C4-2B (cell line): ENCODE data around the gene FOXRED2.

Experiments used
- CTCF ChIP-seq: fragments of 450-650 bp; conservative IDR thresholded peaks from 2 replicates; pipeline ENCODE4 v1.5.1; 2017; ENCODE audit warnings: mild to moderate bottlenecking
- ZFX ChIP-seq: fragments of 450-650 bp; IDR thresholded peaks from 2 replicates; pipeline ENCODE4 v1.6.1; 2017

- no peak for TF ChIP-seq CTCF
- TF ChIP-seq ZFX: no peak
Observed at GRCh38 chr22:36460202-36460601, 46.6 kb downstream of the FOXRED2 start.
